UCSD-AML1 (cell line): ENCODE data around the gene NAGPA.
"Not testable (repeated sequence)": the region's sequence is repeated elsewhere in the genome, so short reads cannot be mapped to it uniquely, and the experiment has no call there.

Source experiments
- DNase-seq: peaks from one replicate; lab custom pipeline; 2025; ENCODE audit not compliant: unreplicated experiment; lab: John Stamatoyannopoulos, UW

Gene NAGPA

GRCh38 chr16:5033256-5034166 is at the start of gene NAGPA:
Gene NAGPA, minus strand, starts transcription at chr16:5033935. Its CDS starts 21 bp downstream, at chr16:5033914.
- DNase-seq = peak; percentile 76

- DNase-seq = not testable (repeated sequence)
Observed at GRCh38 chr16:5080996-5081395, 47.3 kb upstream of the NAGPA start.

- not testable (repeated sequence) for DNase-seq
Observed at GRCh38 chr16:5080461-5080860, 46.7 kb upstream of the NAGPA start.

- DNase-seq = no peak
Observed at GRCh38 chr16:5078626-5079025, 44.9 kb upstream of the NAGPA start.

GRCh38 chr16:5077304-5077703 is 43.6 kb upstream of the NAGPA start:
- DNase-seq = no peak

GRCh38 chr16:5075637-5076036 is 41.9 kb upstream of the NAGPA start:
- DNase-seq = no peak

- DNase-seq = not testable (repeated sequence)
Observed at GRCh38 chr16:5073771-5074170, 40.0 kb upstream of the NAGPA start.

GRCh38 chr16:5073279-5073629 is 39.5 kb upstream of the NAGPA start:
- DNase-seq = no peak

GRCh38 chr16:5072334-5073278 is 38.9 kb upstream of the NAGPA start:
- DNase-seq = no peak

GRCh38 chr16:5071681-5072333 is 38.1 kb upstream of the NAGPA start, which contains the start of gene ALG1:
Gene ALG1, plus strand, starts transcription at chr16:5071843. Its CDS starts 7 bp downstream, at chr16:5071850.
- peak; percentile 90 for DNase-seq

- DNase-seq = no peak
Observed at GRCh38 chr16:5071341-5071680, 37.6 kb upstream of the NAGPA start.

- no peak for DNase-seq
Observed at GRCh38 chr16:5070431-5071186, 36.9 kb upstream of the NAGPA start.

- DNase-seq = no peak
Observed at GRCh38 chr16:5069854-5070253, 36.1 kb upstream of the NAGPA start.

- DNase-seq = no peak
Observed at GRCh38 chr16:5069048-5069447, 35.3 kb upstream of the NAGPA start.

- no peak for DNase-seq
Observed at GRCh38 chr16:5066511-5066910, 32.8 kb upstream of the NAGPA start.

GRCh38 chr16:5065813-5066212 is 32.1 kb upstream of the NAGPA start, which contains the start of gene C16orf89:
Gene C16orf89, minus strand, starts transcription at chr16:5065956. Its CDS starts 48 bp downstream, at chr16:5065908.
- DNase-seq = no peak

- no peak for DNase-seq
Observed at GRCh38 chr16:5065326-5065725, 31.6 kb upstream of the NAGPA start.

GRCh38 chr16:5064915-5065314 is 31.2 kb upstream of the NAGPA start:
- no peak for DNase-seq

- DNase-seq = no peak
Observed at GRCh38 chr16:5062790-5063765, 29.3 kb upstream of the NAGPA start.
